ENCODE data around the gene TXNRD2. TPM values are rescaled to one million over a fixed set of nuclear protein-coding genes. Genes with fewer than 3 reads are reported as not detected.
"Not testable (repeated sequence)": the region's sequence is repeated elsewhere in the genome, so short reads cannot be mapped to it uniquely, and the experiment has no call there.

TXNRD2 gene
- total RNA-seq, 1 experiment from 2014 or later: 95.8 TPM

GRCh38 chr22:19948057-19948760 is 6.6 kb upstream of the TXNRD2 start:
- no peak for DNase-seq (ENCODE audit: low spot score)

- DNase-seq (ENCODE audit: low spot score): peak; percentile 46
Observed at GRCh38 chr22:19943082-19944026, 1.7 kb upstream of the TXNRD2 start.

- peak; percentile 50 for DNase-seq (ENCODE audit: low spot score)
Observed at GRCh38 chr22:19942157-19943081, 801 bp upstream of the TXNRD2 start.

GRCh38 chr22:19940536-19941364 is 868 bp downstream of the TXNRD2 start:
- DNase-seq (ENCODE audit: low spot score): no peak

GRCh38 chr22:19937616-19938473 is 3.8 kb downstream of the TXNRD2 start:
- DNase-seq (ENCODE audit: low spot score): no peak

GRCh38 chr22:19936513-19936912 is 5.1 kb downstream of the TXNRD2 start:
- no peak for DNase-seq (ENCODE audit: low spot score)

GRCh38 chr22:19935123-19935718 is 6.4 kb downstream of the TXNRD2 start:
- not testable (repeated sequence) for DNase-seq (ENCODE audit: low spot score)

GRCh38 chr22:19933341-19934241 is 8.0 kb downstream of the TXNRD2 start:
- no peak for DNase-seq (ENCODE audit: low spot score)

- no peak for DNase-seq (ENCODE audit: low spot score)
Observed at GRCh38 chr22:19932367-19933206, 9.0 kb downstream of the TXNRD2 start.

- no peak for DNase-seq (ENCODE audit: low spot score)
Observed at GRCh38 chr22:19931514-19931913, 10.1 kb downstream of the TXNRD2 start.

GRCh38 chr22:19930551-19931486 is 10.8 kb downstream of the TXNRD2 start:
- no peak for DNase-seq (ENCODE audit: low spot score)

GRCh38 chr22:19929586-19930550 is 11.8 kb downstream of the TXNRD2 start:
- no peak for DNase-seq (ENCODE audit: low spot score)

- no peak for DNase-seq (ENCODE audit: low spot score)
Observed at GRCh38 chr22:19928207-19928606, 13.4 kb downstream of the TXNRD2 start.

- DNase-seq (ENCODE audit: low spot score): no peak
Observed at GRCh38 chr22:19927696-19928095, 13.9 kb downstream of the TXNRD2 start.

- DNase-seq (ENCODE audit: low spot score): not testable (repeated sequence)
Observed at GRCh38 chr22:19926028-19926427, 15.6 kb downstream of the TXNRD2 start.
